Lower leg skin (tissue), 4 donors: Measurements from ENCODE around the gene SYVN1. TPM values are rescaled to one million over a fixed set of nuclear protein-coding genes. Genes with fewer than 3 reads are reported as not detected.

Experiments
- DNase-seq, 2 donors: peaks; one replicate each; pipeline ENCODE4 v3.0.0-alpha.2; 2019; ENCODE audit warnings: low spot score in 2 of 2
- H3K4me3 ChIP-seq: fragments of 200-600 bp; sonication (generic); 2 replicates; pipeline ENCODE4 v1.5.1; 2017; ENCODE audit warnings: mild to moderate bottlenecking, low read depth; ENCODE audit not compliant: poor library complexity, severe bottlenecking
- CTCF ChIP-seq, 3 donors: fragments of 450-650 bp; IDR thresholded peaks; one replicate each; pipeline ENCODE4 v1.5.1; 2016; ENCODE audit warnings: antibody characterized with exemption in 3 of 3, mild to moderate bottlenecking in 3 of 3, moderate library complexity in 2 of 3
- POLR2A ChIP-seq, 2 donors: fragments of 450-650 bp; IDR thresholded peaks; one replicate each; pipeline ENCODE4 v1.6.1; 2016 to 2017; ENCODE audit warnings: antibody characterized with exemption in 2 of 2, mild to moderate bottlenecking in 1 of 2, moderate library complexity in 1 of 2
- WGBS, 2 donors: methylation state at CpG; one replicate each; pipeline ENCODE4 v1.1.5; 2018; 5-methylcytosine and 5-hydroxymethylcytosine counted together
- intact Hi-C: fragments of 100-400 bp; cut with DNase I; formaldehyde crosslinking; loops from one replicate; pipeline ENCODE4 v1.15.0; 2023; ENCODE audit warnings: low total_unique reads
- total RNA-seq, 4 donors: library from RNA; depleted of rRNA; stranded (reverse); fragments of >200 nt; gene quantifications; one replicate each; pipeline ENCODE4 v1.1.0, GENCODE V29; 2016

SYVN1 gene
- total RNA-seq, 4 donors from 2014 or later, result 21.9 to 60.3 (median 47.8) TPM

GRCh38 chr11:65135633-65136145 lies 1.4 kb upstream of the SYVN1 start:
- H3K4me3 ChIP-seq, result no peak overlapping the region
- 44 to 56% methylated on average over 11 of the region's 11 CpGs for WGBS, 2 donors
- TF ChIP-seq POLR2A (IDR thresholded peaks at IDR 0.05), result no peak
- TF ChIP-seq CTCF (IDR thresholded peaks at IDR 0.05), result no peak
- intact Hi-C loops, result no loop called here
- no peak for DNase-seq

GRCh38 chr11:65134952-65135632 lies 773 bp upstream of the SYVN1 start:
- intact Hi-C loops, result no loop called here
- peak overlapping the region; percentile 72 for H3K4me3 ChIP-seq
- WGBS, 2 donors, result 1 to 3% methylated on average over 24 of the region's 24 CpGs
- peak; percentile 92 to 97 for DNase-seq
- TF ChIP-seq POLR2A (IDR thresholded peaks at IDR 0.05) (no peak), CTCF (IDR thresholded peaks at IDR 0.05) (no peak)

DNA sequence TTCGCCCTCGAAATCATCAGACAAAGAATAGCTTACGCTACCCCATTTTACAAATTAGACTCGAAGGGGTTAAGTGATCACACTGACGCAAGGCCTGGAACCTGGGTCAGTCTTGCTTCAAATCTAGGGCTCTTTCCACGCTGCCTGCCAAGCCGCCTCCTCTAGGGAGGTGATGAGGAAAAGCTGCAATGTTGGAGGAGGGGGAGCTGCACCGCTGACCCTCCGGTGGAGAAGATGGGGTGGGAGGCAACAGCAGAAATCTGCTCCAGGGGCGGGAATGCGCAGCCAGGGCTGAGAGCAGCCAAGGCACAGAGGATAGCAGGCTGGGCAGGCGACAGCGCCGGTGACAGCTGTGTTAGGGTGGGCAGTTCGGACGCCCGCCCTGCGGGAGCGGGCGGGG lies 595 bp downstream of the SYVN1 start:
- DNase-seq, result no peak
- WGBS, 2 donors, result 1 to 3% methylated on average over 17 to 18 of the region's 20 CpGs
- intact Hi-C loops, result no loop called here

DNA sequence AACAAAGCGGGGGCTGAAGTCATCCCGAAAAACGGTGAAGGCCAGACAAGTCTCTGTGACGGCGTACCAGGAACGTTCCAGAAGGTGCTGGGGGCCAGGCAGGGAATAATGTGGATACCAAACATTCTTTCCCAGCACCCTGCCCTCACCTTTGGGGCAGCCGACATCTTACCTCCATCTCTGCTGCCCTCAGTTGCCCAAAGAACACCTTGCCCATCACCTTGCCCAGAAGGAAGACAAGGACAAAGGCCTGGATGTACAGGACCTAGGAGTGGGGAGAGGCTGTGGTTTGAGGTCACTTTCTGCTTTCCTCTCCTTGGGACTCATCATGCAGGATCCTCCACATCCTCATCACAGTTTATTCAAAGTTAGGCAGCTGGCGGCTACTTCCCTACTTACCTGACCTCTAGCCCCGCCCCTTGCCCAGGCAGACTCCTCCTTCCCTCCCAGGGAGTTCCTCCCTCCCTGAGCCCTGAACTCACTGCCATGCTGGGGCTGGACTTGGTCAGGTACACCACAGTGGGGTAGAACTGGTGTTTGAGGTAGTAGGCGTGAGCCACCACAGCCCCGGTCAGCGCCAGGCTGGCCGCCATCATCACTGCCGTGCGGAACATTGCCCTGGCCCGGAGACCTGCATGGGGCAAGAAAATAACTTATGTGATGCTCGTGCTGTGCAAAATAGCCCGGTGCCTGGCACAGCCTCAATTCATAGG lies 1.2 kb downstream of the SYVN1 start:
- no peak for DNase-seq
- WGBS, 2 donors, result 35 to 39% methylated on average over 17 to 18 of the region's 18 CpGs
- TF ChIP-seq POLR2A (IDR thresholded peaks at IDR 0.05) (no peak), CTCF (IDR thresholded peaks at IDR 0.05) (no peak)
- intact Hi-C loops, result no loop called here
- peak overlapping the region; percentile 72 for H3K4me3 ChIP-seq

More for the DNA sequence above, 595 bp downstream of the SYVN1 start:
- TF ChIP-seq CTCF (IDR thresholded peaks at IDR 0.05), result no peak
- no peak for TF ChIP-seq POLR2A (IDR thresholded peaks at IDR 0.05)
- H3K4me3 ChIP-seq, result peak overlapping the region; percentile 72

- no peak for DNase-seq
- intact Hi-C loops, result no loop called here
- H3K4me3 ChIP-seq, result no peak overlapping the region
- TF ChIP-seq CTCF (IDR thresholded peaks at IDR 0.05) (no peak), POLR2A (IDR thresholded peaks at IDR 0.05) (no peak)
- WGBS, 2 donors, result 71 to 75% methylated on average over 7 to 10 of the region's 10 CpGs
Observed at GRCh38 chr11:65132238-65132987, 1.9 kb downstream of the SYVN1 start.
